GM21529 (cell line): ENCODE measurements around the gene TMEM9B.
"Not testable (repeated sequence)": the region's sequence is repeated elsewhere in the genome, so short reads cannot be mapped to it uniquely, and the experiment has no call there.

Source experiments
- ATAC-seq: cut with Tn5 transposase; IDR thresholded peaks from one replicate; pipeline ENCODE4 v1.9.1; 2021; ENCODE audit not compliant: unreplicated experiment

Gene TMEM9B

DNA sequence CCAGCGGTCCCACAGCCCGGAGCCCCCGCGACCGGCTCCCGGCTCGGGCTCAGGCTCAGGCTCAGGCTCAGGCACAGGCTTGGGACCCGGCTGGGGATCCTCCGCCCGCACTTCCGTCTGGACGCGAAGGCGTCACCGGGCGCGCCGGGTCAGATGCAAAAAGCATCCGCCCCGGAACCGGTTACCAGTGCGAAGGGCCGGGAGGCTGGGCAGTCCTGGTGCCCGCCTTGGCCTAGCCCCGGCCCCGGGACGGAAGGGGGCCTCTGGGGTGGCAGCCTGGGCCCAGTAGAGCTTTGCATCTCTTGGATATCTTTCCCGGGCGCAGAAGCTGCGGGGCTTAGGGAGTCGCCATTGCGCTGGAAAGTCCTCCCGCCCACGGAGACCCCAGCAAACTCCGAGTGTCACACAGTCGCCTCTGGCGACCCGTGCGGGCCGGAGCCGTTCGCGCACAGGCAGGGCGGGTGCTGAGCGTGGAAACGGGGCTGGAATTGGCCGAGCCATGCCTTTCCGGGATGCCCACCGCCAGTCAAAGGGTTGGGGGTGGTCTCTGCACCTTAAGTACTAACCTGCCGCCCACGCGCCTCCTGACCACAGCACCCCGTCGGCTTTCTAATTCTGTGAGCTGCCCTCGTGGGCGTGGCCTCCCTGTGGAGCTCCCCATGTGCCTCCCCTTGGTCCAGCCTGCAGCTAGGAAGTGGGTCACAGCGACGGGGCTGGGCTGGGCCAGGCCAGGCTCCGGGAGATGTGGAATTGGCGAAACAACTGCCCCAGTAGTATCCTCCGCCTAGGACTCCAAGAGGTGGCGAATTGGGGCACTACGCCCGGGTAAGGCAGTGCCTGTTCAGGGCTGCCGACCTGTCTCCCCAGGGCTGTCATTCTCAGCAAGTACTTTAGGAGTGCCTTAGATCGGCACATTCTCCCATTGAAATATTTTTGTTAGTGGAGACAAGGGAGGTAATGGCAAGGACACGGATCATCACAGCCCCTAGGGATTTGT, at the start of gene TMEM9B:
TSS of gene TMEM9B (minus strand) at position 119 of the 997 bp plus-strand sequence. CDS start 129 bp downstream, outside the sequence.
- ATAC-seq = peak; percentile 81

DNA sequence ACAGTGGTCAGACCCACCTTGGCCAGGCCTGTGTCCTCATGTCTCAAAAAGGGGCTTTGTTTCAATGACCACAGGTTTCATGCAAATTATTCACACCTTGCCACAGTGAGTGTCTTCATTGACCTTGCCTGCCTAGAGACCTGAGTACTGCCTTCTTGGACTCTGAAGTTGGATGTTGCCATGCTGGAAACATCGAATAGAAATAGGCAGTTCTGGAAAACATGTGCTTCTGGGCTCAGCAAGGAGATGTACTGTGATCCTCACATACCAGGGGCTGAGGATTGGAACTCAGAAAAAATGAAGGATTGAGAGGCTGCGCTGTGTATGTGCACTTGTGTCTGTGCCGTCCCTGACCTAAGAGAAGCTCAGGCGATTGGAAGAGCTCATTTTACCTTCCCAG, 49.1 kb upstream of the TMEM9B start:
- ATAC-seq = no peak

DNA sequence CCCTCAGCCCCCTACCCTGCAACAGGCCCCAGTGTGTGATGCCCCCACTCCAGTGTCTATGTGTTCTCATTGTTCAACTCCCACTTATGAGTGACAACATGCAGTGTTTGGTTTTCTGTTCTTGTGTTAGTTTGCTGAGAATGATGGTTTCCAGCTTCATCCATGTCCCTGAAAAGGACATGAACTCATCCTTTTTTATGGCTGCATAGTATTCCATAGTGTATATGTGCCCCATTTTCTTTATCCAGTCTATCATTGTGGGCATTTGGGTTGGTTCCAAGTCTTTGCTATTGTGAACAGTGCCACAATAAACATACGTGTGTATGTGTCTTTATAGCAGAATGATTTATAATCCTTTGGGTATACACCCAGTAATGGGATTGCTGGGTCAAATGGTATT, 45.3 kb upstream of the TMEM9B start:
- ATAC-seq = not testable (repeated sequence)

DNA sequence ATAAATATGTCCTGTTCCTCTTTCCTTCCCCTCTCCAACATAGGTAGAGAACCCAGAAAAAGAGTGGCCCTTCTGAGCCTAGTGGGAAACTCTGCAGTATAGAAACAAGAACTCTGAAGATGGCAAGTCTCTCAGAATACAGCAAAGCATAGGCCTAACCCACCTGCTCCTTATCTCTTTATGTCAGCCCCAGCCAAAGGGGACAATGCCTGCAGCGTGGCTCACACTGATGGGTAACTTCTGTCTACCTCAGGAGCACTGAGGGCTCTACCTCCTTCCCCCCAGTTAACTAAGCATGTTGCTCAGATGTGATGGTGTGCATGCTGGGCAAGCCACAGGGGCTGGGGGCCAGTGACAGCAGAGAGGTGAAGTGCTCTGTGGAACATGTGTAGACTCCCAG, 44.4 kb upstream of the TMEM9B start:
- no peak for ATAC-seq

DNA sequence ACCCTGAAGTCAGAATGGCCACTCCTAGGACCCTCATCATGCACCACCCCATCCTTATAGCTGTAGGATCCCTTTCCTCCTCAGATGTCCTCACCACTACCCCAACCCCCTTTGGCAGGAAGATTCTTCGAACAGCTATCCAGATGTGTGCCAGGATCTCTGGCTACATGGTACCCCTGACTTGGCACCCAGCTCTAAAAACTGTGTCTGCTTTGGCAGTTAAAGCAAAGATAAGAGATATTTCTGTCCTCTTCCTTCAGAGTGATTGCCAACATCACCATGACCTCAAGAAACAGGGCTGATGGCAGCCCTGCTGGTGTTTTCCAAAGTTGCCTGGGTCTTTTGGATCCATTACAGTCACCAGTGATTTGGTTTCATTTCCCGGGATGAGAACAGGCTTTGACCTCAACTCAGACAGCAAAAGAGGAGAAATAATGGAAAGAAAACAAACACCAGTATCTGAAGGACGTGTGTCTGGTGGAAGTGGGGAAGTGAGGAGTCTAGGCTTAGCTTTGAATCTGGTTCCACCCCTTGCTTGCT, 43.8 kb upstream of the TMEM9B start:
- ATAC-seq = no peak

DNA sequence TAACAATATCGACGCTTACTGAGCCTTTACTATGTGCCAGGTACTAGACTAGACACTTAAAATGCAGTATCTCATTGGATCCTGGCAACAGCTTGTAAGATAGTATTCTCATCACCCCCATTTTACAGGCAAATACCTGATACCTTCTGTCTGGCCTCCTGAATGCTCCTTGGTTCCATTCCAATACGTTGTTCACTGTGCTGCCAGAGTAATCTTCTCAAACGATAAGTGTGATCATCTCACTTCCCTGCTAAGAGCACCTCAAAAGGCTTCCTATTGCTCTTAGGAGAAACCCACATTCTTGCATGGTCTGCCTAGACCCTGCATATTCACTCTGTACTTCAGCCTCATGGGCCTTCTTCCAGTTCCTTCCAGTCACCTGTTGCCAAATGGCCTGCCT, 40.8 kb upstream of the TMEM9B start:
- ATAC-seq = no peak

DNA sequence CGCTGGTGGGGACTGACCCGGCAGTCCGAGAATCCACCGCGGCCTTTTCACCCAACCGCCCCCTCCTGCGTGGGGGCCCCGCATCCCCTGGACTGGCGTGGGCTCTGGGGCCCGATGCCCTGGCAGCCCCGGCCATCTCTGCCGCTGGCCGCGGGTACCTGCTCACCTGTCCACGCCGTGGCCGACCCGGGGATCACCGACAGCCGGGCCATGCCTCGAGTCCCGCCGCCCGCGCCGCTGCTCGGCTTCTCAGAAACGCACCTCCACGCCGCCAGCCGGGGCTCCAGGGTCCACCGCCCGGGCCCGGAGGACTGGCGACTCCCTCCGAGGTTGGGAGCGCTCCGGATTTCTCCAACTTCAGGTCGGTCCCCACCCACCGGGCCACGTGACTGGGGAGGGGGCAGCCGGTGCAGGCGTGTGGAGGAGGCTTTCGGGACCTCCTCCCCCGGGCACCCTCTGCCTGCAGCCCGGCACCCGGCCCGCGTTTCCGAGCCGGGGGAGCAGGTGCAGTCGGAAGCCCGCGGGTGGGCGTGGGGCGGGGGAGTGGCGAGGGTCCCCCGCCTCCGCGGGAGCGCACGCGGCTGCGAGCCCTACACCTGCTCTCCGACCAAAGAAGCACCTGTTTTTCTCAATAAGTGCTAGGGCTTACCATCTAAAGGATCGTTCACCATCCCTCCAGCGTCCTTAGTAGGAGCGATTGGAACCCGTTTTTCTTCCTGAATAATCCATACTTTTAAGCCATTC, 40.1 kb upstream of the TMEM9B start:
- no peak for ATAC-seq

DNA sequence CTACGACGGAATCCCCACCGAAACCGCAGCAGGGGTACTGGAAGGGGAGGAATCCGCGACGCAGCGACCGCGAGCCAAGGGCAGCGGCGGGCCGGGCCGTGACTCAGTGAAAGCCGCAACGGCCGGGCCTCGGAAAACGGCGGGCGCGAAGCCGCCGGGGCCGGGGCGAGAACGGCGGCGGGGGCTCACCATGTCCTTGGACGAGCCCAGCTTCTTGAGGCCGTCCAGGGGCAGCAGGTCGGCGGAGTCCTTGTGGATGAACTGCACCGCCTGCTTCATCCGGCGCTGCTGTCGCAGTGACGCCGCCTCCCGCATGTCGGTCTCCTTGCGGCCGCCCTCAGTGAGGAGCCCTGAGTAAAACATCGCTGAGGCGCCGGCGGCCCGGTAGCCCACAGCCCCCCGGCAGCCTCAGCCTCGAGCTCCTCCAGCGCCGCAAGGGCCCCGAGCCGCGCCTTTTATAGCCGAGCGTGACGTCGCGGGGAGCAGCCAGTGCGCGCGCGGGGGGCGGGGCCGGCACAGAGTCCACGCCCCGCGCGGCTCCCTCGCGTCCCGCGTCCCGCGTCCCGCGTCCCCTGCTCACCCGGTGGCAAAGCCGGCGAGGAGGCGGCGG, 39.4 kb upstream of the TMEM9B start, which contains the start of gene NRIP3:
TSS of gene NRIP3 (minus strand) at position 429 of the 610 bp plus-strand sequence. CDS start at position 363, 66 bp downstream.
- ATAC-seq = peak; percentile 64

DNA sequence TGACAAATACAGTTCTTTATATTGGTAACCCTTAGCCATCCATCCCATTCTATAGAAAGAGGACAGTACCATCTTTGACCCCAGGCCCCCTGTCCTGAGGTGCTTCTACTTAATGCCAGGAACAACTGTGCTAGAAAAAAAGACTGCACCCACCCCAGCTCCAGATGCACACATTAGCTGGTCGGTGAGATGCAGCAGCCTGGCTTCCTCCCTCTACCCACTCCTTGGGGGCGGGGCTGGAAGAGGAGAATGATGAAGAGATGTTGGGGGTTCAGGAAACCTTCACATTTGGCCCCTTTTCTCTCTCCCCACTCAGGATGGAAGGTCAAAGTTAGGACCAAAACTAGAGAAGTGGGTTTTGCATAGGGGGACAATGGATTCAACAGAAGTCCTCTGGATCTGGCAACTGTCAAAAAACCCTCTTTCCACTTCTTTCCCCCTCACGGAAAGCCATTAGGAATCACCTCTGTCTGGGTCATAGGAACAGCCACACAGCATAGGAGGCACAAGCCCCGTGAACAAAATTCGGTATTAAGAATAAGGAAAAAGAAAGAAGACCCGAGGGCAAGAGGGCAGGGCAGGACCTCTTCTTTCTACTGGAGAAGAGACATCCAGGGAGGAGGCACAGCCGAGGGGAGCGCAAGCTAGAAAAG, 38.8 kb upstream of the TMEM9B start:
- no peak for ATAC-seq

DNA sequence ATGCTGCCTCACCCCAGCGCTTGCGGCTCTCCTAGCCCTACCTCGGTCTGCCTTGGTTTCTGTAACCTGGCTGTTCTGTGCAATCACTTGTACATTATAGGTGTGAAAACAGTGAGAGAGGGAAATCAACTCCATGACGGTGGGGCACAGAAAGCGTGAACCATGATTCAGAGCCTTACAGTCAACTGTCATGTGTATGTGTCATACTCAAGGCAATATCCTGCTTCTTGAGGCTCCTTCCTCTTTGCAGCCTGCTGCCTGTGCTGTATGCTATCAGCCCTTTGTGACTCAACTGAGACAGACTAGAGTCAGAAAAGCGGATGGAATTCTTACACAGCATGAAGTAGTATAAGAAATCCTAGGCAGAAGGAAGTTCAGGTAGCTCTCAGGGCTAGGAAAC, 37.5 kb upstream of the TMEM9B start:
- ATAC-seq = no peak

DNA sequence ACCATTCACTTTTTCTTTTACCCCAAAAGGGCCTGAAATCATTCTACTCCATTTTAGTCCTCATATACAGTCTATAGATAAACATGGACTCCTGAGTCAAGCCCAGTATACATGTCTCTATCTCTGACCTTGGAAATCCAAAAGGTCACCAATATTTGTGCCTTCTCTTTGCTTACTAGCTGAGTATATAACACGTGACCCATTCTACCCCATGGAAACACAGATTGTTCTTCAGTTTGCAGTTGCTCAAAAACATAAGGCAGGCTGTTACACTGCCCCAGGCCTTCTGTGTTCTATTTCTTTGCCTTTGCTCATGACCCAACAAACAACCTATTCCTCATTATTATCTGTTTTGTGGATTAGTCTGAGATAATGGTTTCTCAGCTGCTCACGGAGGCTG, 33.8 kb upstream of the TMEM9B start:
- no peak for ATAC-seq

DNA sequence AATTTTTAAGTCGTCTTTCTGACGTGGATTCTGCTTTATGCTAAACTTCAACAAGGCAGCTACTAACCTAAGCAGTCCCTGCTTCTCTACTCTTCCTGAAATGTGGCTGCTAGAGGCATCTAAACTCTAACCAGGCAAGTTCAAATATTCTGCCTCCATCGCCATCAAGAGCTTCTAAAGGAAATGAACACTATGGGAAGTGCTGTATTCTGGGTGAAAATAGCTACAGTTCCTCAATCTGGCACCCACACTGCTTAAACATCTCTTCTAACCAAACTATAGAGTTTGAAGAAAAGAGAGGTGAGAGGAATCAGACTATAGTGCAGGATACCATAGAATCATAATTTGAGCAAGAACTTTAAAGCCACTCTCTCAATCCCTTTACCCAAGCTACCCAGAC, 33.2 kb upstream of the TMEM9B start:
- no peak for ATAC-seq

DNA sequence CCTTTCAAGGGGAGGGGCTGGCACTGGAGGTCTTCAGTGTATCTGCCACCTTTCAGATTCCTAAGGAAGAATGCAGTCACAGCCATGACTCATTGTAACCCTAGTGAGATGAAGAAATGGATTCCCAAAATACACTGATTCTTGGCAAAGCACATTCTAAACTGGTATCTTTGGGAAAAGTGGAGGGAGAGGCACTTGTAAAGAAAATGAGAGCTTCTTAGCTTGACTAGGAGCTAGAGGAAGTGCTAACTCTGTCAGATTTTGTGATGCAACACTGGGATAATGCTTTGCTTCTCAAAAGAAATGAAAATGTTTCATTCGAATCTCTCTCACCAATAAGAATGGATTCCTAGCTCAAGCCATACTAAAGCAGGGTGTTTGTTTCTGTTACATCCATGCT, 25.2 kb upstream of the TMEM9B start:
- no peak for ATAC-seq

DNA sequence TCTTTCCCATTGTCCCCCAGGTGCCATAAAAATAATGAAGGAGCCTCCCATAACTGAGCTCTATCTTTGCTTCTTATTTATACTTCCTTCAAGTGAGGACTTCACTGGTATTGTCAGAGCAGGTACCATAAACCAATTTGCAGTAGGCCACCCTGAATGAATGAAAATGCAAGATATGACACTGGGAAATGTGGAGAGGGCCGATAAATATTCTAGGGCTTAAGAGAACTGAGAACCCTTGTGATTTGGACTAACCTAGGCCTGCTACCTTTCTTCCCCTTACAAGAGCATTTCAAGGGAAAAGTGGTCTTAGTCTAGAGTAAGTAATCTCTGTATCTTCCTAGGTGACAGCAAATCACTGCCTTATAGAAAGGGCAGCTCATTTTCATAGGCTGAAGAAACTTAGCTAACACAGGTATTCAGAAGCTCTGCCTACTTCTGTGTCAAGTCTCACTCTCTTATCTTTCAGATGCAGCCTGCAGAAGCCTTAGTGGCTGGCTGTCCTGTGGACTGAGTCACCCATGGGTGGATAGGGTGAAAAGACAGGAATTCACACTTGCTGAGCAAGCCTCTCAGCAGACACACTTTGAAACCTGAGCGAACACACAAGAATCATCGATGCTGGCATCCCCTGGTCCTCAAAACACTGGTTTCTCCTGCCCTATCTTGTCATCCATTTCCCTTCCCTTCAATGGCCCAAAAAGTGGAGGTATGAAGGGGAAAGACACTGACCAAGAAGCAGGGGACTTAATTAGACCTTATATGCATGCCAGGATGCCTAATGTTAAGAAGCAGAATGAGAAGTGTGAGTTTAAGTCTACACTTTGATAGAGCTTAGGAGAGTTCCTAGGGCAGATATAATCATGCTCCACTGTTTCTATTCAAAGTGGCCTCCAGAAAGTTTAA, 24.3 kb upstream of the TMEM9B start:
- ATAC-seq = no peak

DNA sequence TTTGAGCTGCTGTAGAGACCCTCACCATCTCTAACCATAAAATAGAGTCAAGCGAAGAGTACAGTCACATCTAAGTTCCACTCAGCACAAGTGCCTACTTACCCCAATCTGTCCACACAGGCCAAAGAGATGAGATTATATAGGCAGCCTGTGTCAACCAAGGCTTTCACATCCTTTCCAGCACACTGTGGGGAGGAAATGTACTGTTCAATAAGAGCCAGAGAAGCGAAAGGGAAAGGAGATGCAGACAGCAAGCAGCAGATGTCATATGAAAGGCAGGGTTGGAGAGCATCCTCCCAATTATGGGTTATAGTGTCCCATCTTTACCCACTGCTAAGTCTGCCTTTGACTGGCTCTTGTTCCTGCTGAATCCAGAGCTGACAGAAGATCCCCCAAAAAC, 23.2 kb upstream of the TMEM9B start:
- ATAC-seq = no peak

DNA sequence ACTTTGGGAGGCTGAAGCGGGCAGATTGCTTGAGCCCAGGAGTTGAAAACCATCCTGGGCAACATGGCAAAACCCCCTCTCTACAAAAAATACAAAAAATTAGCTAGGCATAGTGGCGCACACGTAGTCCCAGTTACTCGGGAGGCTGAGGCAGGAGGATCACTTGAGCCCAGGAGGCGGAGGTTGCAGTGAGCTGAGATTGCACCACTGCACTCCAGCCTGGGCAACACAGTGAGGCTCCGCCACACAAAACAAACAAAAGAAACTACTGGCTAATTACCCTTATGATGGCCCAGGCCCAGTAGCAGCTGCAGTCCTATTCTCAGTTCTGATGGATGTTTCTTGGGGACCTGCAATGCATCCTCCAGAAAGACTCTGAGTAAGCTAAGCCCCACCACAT, 22.5 kb upstream of the TMEM9B start:
- not testable (repeated sequence) for ATAC-seq

DNA sequence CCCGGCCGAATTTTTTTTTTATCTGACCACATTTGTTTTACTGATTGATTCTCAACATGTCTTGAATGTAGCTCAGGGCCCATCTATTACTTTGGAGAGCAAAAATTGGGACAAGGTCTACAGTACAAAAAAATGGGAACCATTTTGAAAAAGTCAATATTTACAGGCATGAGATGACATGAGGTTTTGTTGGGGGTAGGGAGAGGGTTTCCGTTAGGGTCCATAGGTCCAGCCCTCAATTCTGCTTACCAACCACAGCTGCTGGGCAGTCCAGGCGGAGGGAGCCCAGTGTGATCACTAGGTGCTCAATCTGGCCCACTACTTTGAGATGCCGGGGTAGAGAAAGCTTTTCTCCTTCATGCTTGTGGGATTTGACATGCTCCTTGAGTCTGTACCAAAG, 21.2 kb upstream of the TMEM9B start:
- no peak for ATAC-seq

DNA sequence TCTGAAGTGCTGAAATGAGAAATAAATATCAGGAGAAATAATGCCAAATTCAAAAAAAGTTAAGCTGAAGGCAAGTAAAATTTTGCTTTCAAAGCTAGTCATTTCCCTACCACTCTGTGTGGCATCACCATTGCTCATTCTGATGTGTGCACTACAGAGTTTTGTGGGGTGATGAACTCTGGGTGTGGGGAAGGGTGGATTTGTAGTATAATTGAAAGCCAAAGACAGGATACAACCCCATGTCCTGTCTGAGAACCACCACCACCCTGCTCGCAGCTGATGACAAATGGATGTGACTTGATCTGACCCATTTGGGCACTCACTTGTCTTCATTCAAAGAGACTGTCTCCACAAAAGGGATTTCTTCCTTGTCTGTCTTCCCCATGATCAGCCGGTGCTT, 19.3 kb upstream of the TMEM9B start:
- ATAC-seq = no peak

DNA sequence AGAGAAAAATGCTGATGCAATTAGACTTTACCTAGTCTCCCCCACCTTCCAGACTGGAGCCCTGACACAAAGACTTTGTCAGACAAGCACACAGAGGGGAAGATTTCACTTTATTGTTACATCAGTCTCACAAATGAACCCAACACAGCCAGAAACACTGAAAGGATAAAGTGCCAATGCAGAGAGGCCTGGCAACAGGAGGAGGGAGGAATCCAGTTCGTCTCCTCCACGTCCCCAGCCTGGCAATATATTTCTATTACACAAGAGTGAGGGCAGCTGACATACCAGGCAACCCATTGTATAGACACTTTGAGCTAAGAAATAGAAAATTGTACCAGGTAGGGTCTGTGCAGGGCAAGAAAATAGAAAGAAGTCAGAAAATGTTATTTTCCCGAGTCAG, 16.2 kb upstream of the TMEM9B start:
- no peak for ATAC-seq

DNA sequence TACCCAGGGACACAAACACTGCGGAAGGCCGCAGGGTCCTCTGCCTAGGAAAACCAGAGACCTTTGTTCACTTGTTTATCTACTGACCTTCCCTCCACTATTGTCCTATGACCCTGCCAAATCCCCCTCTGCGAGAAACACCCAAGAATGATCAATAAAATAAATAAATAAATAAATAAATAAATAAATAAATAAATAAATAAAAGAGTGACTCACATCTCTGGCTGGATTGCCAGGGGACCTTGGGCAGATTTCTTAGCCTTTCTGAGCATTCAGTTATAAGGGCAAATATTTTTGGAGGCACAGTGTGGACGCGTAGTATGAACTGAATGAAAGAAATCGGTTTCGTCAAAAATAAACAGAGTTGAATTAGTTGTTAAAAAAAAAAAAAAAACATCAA, 15.1 kb upstream of the TMEM9B start:
- ATAC-seq = not testable (repeated sequence)
